Stomach smooth muscle (tissue), 2 donors: Measurements from ENCODE around the gene KDM6B.

Source experiments
- H3K27ac ChIP-seq: one replicate; pipeline ENCODE4 v1.7.0; 2013; ENCODE audit warnings: mild to moderate bottlenecking, low read length, inconsistent platforms
- H3K27me3 ChIP-seq, 2 donors: one replicate each; pipeline ENCODE4 v1.7.0; 2013; ENCODE audit warnings: low read length in 2 of 2; ENCODE audit not compliant: insufficient read depth in 2 of 2, control insufficient read depth in 1 of 2
- H3K36me3 ChIP-seq, 2 donors: one replicate each; pipeline ENCODE4 v1.7.0; 2013; ENCODE audit warnings: low read length in 2 of 2; ENCODE audit not compliant: control insufficient read depth in 2 of 2, insufficient read depth in 2 of 2
- H3K4me1 ChIP-seq: one replicate; pipeline ENCODE4 v1.7.0; 2013; ENCODE audit warnings: low read length; ENCODE audit not compliant: control insufficient read depth, insufficient read depth
- H3K4me3 ChIP-seq, 2 donors: one replicate each; pipeline ENCODE4 v1.7.0; 2013; ENCODE audit warnings: low read length in 2 of 2
- H3K9ac ChIP-seq, 2 donors: one replicate each; pipeline ENCODE4 v1.7.0; 2013; ENCODE audit warnings: low read length in 2 of 2, mild to moderate bottlenecking in 1 of 2
- H3K9me3 ChIP-seq, 2 donors: one replicate each; pipeline ENCODE4 v1.7.0; 2013; ENCODE audit warnings: low read length in 2 of 2; ENCODE audit not compliant: control insufficient read depth in 2 of 2
- donor health status: healthy.
- donor health status: Pancreatic carcinoma.

Gene KDM6B

GRCh38 chr17:7834957-7835813 lies 1.2 kb downstream of the KDM6B start:
- peaks cover 0 to under 1% of the 10 kb centered on the region in 2 donors for H3K27me3 ChIP-seq
- H3K4me1 ChIP-seq, result peaks cover 47% of the 10 kb centered on the region
- peak overlapping the region; percentile 95 to 97 for H3K9ac ChIP-seq
- peak overlapping the region; percentile 99 for H3K27ac ChIP-seq
- H3K4me3 ChIP-seq, result peak overlapping the region; percentile 91 to 97
- no peaks in the 10 kb centered on the region for H3K9me3 ChIP-seq
- H3K36me3 ChIP-seq, result peaks cover 3 to 5% of the 10 kb centered on the region in 2 donors

GRCh38 chr17:7835814-7836595 lies 2.0 kb downstream of the KDM6B start:
- peak overlapping the region; percentile 70 to 91 for H3K9ac ChIP-seq
- peaks cover 3 to 10% of the 10 kb centered on the region in 2 donors for H3K36me3 ChIP-seq
- H3K27ac ChIP-seq, result peak overlapping the region; percentile 99
- H3K27me3 ChIP-seq, result no peaks in the 10 kb centered on the region
- H3K4me1 ChIP-seq, result peaks cover 52% of the 10 kb centered on the region
- no peaks in the 10 kb centered on the region for H3K9me3 ChIP-seq
- H3K4me3 ChIP-seq, result peak overlapping the region; percentile 70 to 97

- Histone ChIP-seq H3K9me3 (no peaks in the 10 kb centered on the region), H3K27ac (peak overlapping the region; percentile 99), H3K36me3 (peaks cover 3 to 10% of the 10 kb centered on the region in 2 donors), H3K4me1 (peaks cover 58% of the 10 kb centered on the region), H3K4me3 (peak overlapping the region; percentile 70 to 97), H3K9ac (peak overlapping the region; percentile 70 to 91), H3K27me3 (no peaks in the 10 kb centered on the region)
These were observed 2.8 kb downstream of the KDM6B start for GRCh38 chr17:7836596-7837407.

GRCh38 chr17:7837408-7838088 lies 3.5 kb downstream of the KDM6B start:
- H3K4me1 ChIP-seq, result peaks cover 62% of the 10 kb centered on the region

GRCh38 chr17:7838090-7839075 lies 4.4 kb downstream of the KDM6B start:
- Histone ChIP-seq H3K9me3 (no peaks in the 10 kb centered on the region), H3K4me1 (peaks cover 65% of the 10 kb centered on the region), H3K27ac (peak overlapping the region; percentile 49), H3K27me3 (no peaks in the 10 kb centered on the region), H3K9ac (peak overlapping the region in 1 of 2 donors; percentile 55), H3K4me3 (peak overlapping the region; percentile 70 to 97), H3K36me3 (peaks cover 3 to 10% of the 10 kb centered on the region in 2 donors)

More at GRCh38 chr17:7837408-7838088, 3.5 kb downstream of the KDM6B start:
- Histone ChIP-seq H3K36me3 (peaks cover 3 to 10% of the 10 kb centered on the region in 2 donors), H3K9me3 (no peaks in the 10 kb centered on the region), H3K4me3 (peak overlapping the region; percentile 70 to 97), H3K9ac (peak overlapping the region; percentile 70 to 91), H3K27ac (peak overlapping the region; percentile 99), H3K27me3 (no peaks in the 10 kb centered on the region)

GRCh38 chr17:7839190-7839875 lies 5.3 kb downstream of the KDM6B start:
- Histone ChIP-seq H3K9ac (no peak overlapping the region), H3K27ac (peak overlapping the region; percentile 49), H3K27me3 (no peaks in the 10 kb centered on the region), H3K9me3 (no peaks in the 10 kb centered on the region), H3K4me1 (peaks cover 65% of the 10 kb centered on the region), H3K4me3 (no peak overlapping the region), H3K36me3 (peaks cover 3 to 10% of the 10 kb centered on the region in 2 donors)

- no peaks in the 10 kb centered on the region for H3K9me3 ChIP-seq
- no peak overlapping the region for H3K4me3 ChIP-seq
- H3K4me1 ChIP-seq, result peaks cover 70% of the 10 kb centered on the region
- H3K27me3 ChIP-seq, result no peaks in the 10 kb centered on the region
- peak overlapping the region; percentile 49 for H3K27ac ChIP-seq
- H3K36me3 ChIP-seq, result peaks cover 3 to 10% of the 10 kb centered on the region in 2 donors
- no peak overlapping the region for H3K9ac ChIP-seq
These were observed 5.9 kb downstream of the KDM6B start for GRCh38 chr17:7839876-7840261.

- H3K27me3 ChIP-seq, result no peaks in the 10 kb centered on the region
- H3K9me3 ChIP-seq, result no peaks in the 10 kb centered on the region
- H3K27ac ChIP-seq, result peak overlapping the region; percentile 92
- peak overlapping the region in 1 of 2 donors; percentile 98 for H3K9ac ChIP-seq
- H3K4me3 ChIP-seq, result no peak overlapping the region
- H3K4me1 ChIP-seq, result peaks cover 76% of the 10 kb centered on the region
- peaks cover 3 to 10% of the 10 kb centered on the region in 2 donors for H3K36me3 ChIP-seq
These were observed 6.4 kb downstream of the KDM6B start for GRCh38 chr17:7840441-7840840.

GRCh38 chr17:7840875-7841274 lies 6.9 kb downstream of the KDM6B start:
- Histone ChIP-seq H3K4me1 (peaks cover 77% of the 10 kb centered on the region), H3K9me3 (no peaks in the 10 kb centered on the region), H3K36me3 (peaks cover 3 to 13% of the 10 kb centered on the region in 2 donors), H3K27me3 (no peaks in the 10 kb centered on the region), H3K9ac (peak overlapping the region; percentile 72 to 98), H3K4me3 (peak overlapping the region; percentile 69 to 87), H3K27ac (peak overlapping the region; percentile 92)
